ENCODE data around the gene MAPK1.
A peak's percentile ranks its signal among the peaks of the same experiment; 100 is the strongest.
"Not testable (repeated sequence)": the region's sequence is repeated elsewhere in the genome, so short reads cannot be mapped to it uniquely, and the experiment has no call there.

MAPK1 gene

GRCh38 chr22:21887841-21888240, 20.4 kb upstream of the MAPK1 start:
- in situ Hi-C loops (cut with HindIII; ENCODE audit: low pct_ligation_motif_present, low pct_unique_long_range_greater_than_20kb, low sequenced_read_pairs): no loop called here
- DNase-seq: no peak

DNA sequence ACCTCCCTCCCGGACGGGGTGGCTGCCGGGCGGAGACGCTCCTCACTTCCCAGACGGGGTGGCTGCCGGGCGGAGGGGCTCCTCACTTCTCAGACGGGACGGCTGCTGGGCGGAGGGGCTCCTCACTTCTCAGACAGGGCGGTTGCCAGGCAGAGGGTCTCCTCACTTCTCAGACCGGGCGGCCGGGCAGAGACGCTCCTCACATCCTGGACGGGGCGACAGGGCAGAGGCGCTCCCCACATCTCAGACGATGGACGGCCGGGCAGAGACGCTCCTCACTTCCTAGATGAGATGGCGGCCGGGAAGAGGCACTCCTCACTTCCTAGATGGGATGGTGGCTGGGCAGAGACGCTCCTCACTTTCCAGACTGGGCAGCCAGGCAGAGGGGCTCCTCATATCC, 16.5 kb upstream of the MAPK1 start:
- in situ Hi-C loops (cut with HindIII; ENCODE audit: low pct_ligation_motif_present, low pct_unique_long_range_greater_than_20kb, low sequenced_read_pairs); DNase-seq: not testable (repeated sequence)

GRCh38 chr22:21882754-21883333, 15.4 kb upstream of the MAPK1 start:
- DNase-seq; in situ Hi-C loops (cut with HindIII; ENCODE audit: low pct_ligation_motif_present, low pct_unique_long_range_greater_than_20kb, low sequenced_read_pairs): not testable (repeated sequence)

- no peak for DNase-seq
- in situ Hi-C loops (cut with HindIII; ENCODE audit: low pct_ligation_motif_present, low pct_unique_long_range_greater_than_20kb, low sequenced_read_pairs): no loop called here
These were observed 14.7 kb upstream of the MAPK1 start for GRCh38 chr22:21881841-21882753.

DNA sequence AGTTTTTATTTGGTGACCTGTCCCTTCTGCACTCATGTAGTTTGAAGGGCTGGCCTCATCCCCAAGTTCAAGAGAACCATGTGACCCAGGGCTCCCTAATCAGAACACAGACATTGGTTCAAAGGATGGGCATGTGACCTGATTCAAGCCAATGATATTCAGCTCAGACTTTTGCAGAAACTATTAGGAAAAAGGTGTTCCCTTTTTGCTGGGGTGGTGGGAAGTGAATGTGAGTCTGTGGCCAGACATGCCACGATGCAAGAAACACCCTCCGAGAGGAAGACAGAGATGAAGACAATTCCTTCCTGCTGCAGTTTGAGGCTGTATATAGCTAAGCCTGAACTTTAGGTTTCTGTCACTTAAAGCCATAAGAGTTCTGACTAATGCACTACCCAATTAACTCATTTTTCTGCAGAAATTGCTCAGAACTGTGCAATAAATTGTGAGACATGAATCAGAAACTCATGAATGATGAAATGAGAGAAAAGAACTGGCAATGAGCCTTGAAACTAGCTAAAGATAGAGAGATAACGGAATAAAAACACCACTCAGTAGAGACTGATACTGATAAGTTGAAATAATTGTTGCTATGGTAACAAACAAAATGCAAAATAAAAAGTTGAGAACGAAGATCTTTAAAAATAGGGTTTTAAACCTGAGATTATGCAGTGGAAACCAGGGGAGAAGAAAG, 9.2 kb upstream of the MAPK1 start:
- no peak for DNase-seq
- in situ Hi-C loops (cut with HindIII; ENCODE audit: low pct_ligation_motif_present, low pct_unique_long_range_greater_than_20kb, low sequenced_read_pairs): no loop called here

DNA sequence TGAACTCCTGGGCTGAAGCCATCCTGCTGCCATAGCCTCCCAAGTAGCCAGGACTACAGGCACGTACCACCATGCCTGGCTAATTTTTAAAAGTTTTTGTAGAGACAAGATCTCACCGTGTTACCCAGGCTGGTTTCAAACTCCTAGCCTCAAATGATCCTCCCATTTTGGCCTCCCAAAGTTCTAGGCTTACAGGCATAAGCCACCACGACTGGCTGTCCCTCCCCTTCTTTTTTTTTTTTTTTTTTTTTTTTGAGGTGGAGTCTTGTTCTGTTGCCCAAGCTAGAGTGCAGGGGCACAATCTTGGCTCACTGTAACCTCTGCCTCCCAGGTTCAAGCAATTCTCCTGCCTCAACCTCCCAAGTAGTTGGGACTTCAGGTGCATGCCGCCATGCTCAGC, 7.5 kb upstream of the MAPK1 start:
- DNase-seq; in situ Hi-C loops (cut with HindIII; ENCODE audit: low pct_ligation_motif_present, low pct_unique_long_range_greater_than_20kb, low sequenced_read_pairs): not testable (repeated sequence)

- no peak for DNase-seq
- in situ Hi-C loops (cut with HindIII; ENCODE audit: low pct_ligation_motif_present, low pct_unique_long_range_greater_than_20kb, low sequenced_read_pairs): no loop called here
These were observed 6.2 kb upstream of the MAPK1 start for GRCh38 chr22:21873619-21874018.

- in situ Hi-C loops (cut with HindIII; ENCODE audit: low pct_ligation_motif_present, low pct_unique_long_range_greater_than_20kb, low sequenced_read_pairs); DNase-seq: not testable (repeated sequence)
These were observed 5.3 kb upstream of the MAPK1 start for GRCh38 chr22:21872741-21873140.

- in situ Hi-C loops (cut with HindIII; ENCODE audit: low pct_ligation_motif_present, low pct_unique_long_range_greater_than_20kb, low sequenced_read_pairs): no loop called here
- no peak for DNase-seq
These were observed 1.2 kb upstream of the MAPK1 start for GRCh38 chr22:21868651-21869050.

- in situ Hi-C loops (cut with HindIII; ENCODE audit: low pct_ligation_motif_present, low pct_unique_long_range_greater_than_20kb, low sequenced_read_pairs): no loop called here
- peak; percentile 21 for DNase-seq
These were observed 465 bp downstream of the MAPK1 start for GRCh38 chr22:21866833-21867527.

GRCh38 chr22:21865041-21865440, 2.4 kb downstream of the MAPK1 start:
- DNase-seq: peak; percentile 16
- in situ Hi-C loops (cut with HindIII; ENCODE audit: low pct_ligation_motif_present, low pct_unique_long_range_greater_than_20kb, low sequenced_read_pairs): no loop called here

- DNase-seq: no peak
- in situ Hi-C loops (cut with HindIII; ENCODE audit: low pct_ligation_motif_present, low pct_unique_long_range_greater_than_20kb, low sequenced_read_pairs): no loop called here
These were observed 4.8 kb downstream of the MAPK1 start for GRCh38 chr22:21862386-21863245.

- in situ Hi-C loops (cut with HindIII; ENCODE audit: low pct_ligation_motif_present, low pct_unique_long_range_greater_than_20kb, low sequenced_read_pairs): no loop called here
- no peak for DNase-seq
These were observed 5.6 kb downstream of the MAPK1 start for GRCh38 chr22:21861851-21862250.

DNA sequence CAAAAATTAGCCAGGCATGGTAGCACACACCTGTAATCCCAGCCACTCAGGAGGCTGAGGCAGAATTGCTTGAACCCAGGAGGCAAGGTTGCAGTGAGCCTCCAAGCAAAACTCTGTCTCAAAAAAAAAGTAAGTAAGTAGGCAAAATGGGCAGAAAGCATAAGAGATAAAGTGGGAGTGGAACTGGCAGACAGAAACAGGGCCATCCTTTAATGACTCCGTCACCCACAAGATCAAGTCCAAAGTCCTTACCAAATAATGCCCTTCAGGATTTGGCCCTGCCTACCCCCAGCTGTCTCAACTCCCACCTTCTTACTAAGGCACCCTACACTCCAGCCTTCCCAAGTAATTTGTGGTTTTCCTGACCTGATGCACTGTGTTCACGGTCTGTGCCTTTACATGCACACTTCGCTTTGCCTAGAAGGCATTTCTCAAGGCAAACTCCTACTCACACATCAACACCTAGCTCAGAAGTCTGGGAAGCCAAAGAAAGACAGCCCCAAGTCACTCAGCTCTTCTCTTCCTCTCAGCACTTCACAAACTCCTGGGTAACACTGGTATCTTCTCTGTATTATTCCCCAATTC, 6.1 kb downstream of the MAPK1 start:
- in situ Hi-C loops (cut with HindIII; ENCODE audit: low pct_ligation_motif_present, low pct_unique_long_range_greater_than_20kb, low sequenced_read_pairs): no loop called here

DNA sequence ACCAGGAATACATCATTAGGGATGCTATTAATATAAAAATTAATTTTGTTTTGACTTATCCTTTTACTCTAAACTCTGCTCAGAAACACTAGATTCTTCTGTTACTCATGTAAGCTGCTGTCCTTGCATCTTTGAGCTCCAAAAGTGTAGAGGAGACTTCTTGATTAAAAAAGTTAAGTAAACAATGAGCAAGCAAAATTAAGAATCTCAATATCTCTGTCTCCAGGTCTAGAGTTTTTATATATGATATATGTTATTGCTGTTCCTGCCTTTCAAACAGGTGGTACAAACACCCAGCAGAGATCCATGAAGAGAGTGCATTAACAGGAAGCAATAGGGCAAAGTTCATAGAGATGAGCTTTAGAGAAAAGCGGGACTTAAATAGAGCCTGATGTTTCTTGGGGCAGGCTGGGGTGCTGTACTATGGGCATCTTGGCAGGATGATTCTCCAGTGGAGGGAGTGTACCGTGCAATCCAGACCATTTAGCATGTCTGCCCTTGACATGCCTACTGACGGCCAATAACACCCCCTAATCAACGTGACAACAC, 6.9 kb downstream of the MAPK1 start:
- in situ Hi-C loops (cut with HindIII; ENCODE audit: low pct_ligation_motif_present, low pct_unique_long_range_greater_than_20kb, low sequenced_read_pairs): no loop called here
- no peak for DNase-seq

More for the DNA sequence above, 6.1 kb downstream of the MAPK1 start:
- DNase-seq: no peak

GRCh38 chr22:21858025-21858764, 9.2 kb downstream of the MAPK1 start:
- no peak for DNase-seq
- in situ Hi-C loops (cut with HindIII; ENCODE audit: low pct_ligation_motif_present, low pct_unique_long_range_greater_than_20kb, low sequenced_read_pairs): no loop called here

GRCh38 chr22:21857481-21857914, 9.9 kb downstream of the MAPK1 start:
- no peak for DNase-seq
- in situ Hi-C loops (cut with HindIII; ENCODE audit: low pct_ligation_motif_present, low pct_unique_long_range_greater_than_20kb, low sequenced_read_pairs): no loop called here

Measured in ACHN (cell line).